ENCODE measurements around the gene TMEM163.

GRCh38 chr2:134479696-134480330, 239.0 kb downstream of the TMEM163 start:
- TF ChIP-seq CTCF (IDR thresholded peaks at IDR 0.05; ENCODE audit: low read length) (no peak), EZH2 (IDR thresholded peaks at IDR 0.05; ENCODE audit: borderline replicate concordance, low read length) (no peak)

Data from OCI-LY1 (cell line).